G401 (cell line): ENCODE data around the gene SNX9. TPM values are rescaled to one million over a fixed set of nuclear protein-coding genes. Genes with fewer than 3 reads are reported as not detected.
A peak's percentile ranks its signal among the peaks of the same experiment; 100 is the strongest.
"Not testable (repeated sequence)": the region's sequence is repeated elsewhere in the genome, so short reads cannot be mapped to it uniquely, and the experiment has no call there.

Experiments
- DNase-seq: peaks from one replicate; pipeline ENCODE4 v3.0.0-alpha.2; 2015; ENCODE audit warnings: low spot score
- in situ Hi-C: cut with HindIII; loops from 2 replicates; pipeline ENCODE4 v1.10.0; 2016; ENCODE audit warnings: low sequenced_read_pairs, mixed read lengths
- total RNA-seq: library from RNA; depleted of rRNA; stranded (reverse); fragments of >200 nt; shearing (Covaris generic); gene quantifications from 2 replicates; pipeline ENCODE4 v1.2.3, GENCODE V29; 2014

SNX9 gene
- total RNA-seq, 1 experiment from 2014 or later = 20.5 TPM

GRCh38 chr6:157905590-157906342 is 82.7 kb downstream of the SNX9 start:
- no peak for DNase-seq
- in situ Hi-C loops = no loop called here

- in situ Hi-C loops = no loop called here
- DNase-seq = no peak
Observed at GRCh38 chr6:157906537-157907061, 83.6 kb downstream of the SNX9 start.

- in situ Hi-C loops = no loop called here
Observed at GRCh38 chr6:157907651-157908050, 84.6 kb downstream of the SNX9 start.

GRCh38 chr6:157908369-157909281 is 85.6 kb downstream of the SNX9 start:
- in situ Hi-C loops = no loop called here
- no peak for DNase-seq

More at GRCh38 chr6:157907651-157908050, 84.6 kb downstream of the SNX9 start:
- no peak for DNase-seq

- in situ Hi-C loops = no loop called here
Observed at GRCh38 chr6:157909282-157909664, 86.2 kb downstream of the SNX9 start.

GRCh38 chr6:157911278-157911677 is 88.2 kb downstream of the SNX9 start:
- in situ Hi-C loops = no loop called here
- no peak for DNase-seq

More at GRCh38 chr6:157909282-157909664, 86.2 kb downstream of the SNX9 start:
- DNase-seq = no peak

GRCh38 chr6:157911786-157912185 is 88.7 kb downstream of the SNX9 start:
- no peak for DNase-seq
- in situ Hi-C loops = no loop called here

- in situ Hi-C loops = no loop called here
- DNase-seq = peak; percentile 59
Observed at GRCh38 chr6:157912326-157912725, 89.3 kb downstream of the SNX9 start.

GRCh38 chr6:157921685-157922367 is 98.8 kb downstream of the SNX9 start:
- in situ Hi-C loops = no loop called here
- DNase-seq = no peak

GRCh38 chr6:157925771-157926170 is 102.7 kb downstream of the SNX9 start:
- in situ Hi-C loops = no loop called here
- DNase-seq = no peak

- in situ Hi-C loops = no loop called here
Observed at GRCh38 chr6:157927011-157927410, 104.0 kb downstream of the SNX9 start.

GRCh38 chr6:157928428-157928827 is 105.4 kb downstream of the SNX9 start:
- in situ Hi-C loops = no loop called here
- DNase-seq = no peak

More at GRCh38 chr6:157927011-157927410, 104.0 kb downstream of the SNX9 start:
- no peak for DNase-seq

GRCh38 chr6:157929076-157929475 is 106.0 kb downstream of the SNX9 start:
- no peak for DNase-seq
- in situ Hi-C loops = no loop called here

- DNase-seq = no peak
- in situ Hi-C loops = no loop called here
Observed at GRCh38 chr6:157929765-157930319, 106.8 kb downstream of the SNX9 start.

GRCh38 chr6:157935786-157936185 is 112.7 kb downstream of the SNX9 start:
- in situ Hi-C loops = no loop called here
- no peak for DNase-seq

- no peak for DNase-seq
- in situ Hi-C loops = no loop called here
Observed at GRCh38 chr6:157937318-157937717, 114.3 kb downstream of the SNX9 start.

GRCh38 chr6:157937916-157938315 is 114.9 kb downstream of the SNX9 start:
- no peak for DNase-seq
- in situ Hi-C loops = no loop called here

- in situ Hi-C loops, DNase-seq: not testable (repeated sequence)
Observed at GRCh38 chr6:157940375-157941036, 117.5 kb downstream of the SNX9 start.
